ENCODE results near the gene SPATA32. TPM values are rescaled to one million over a fixed set of nuclear protein-coding genes. Genes with fewer than 3 reads are reported as not detected.
A peak's percentile ranks its signal among the peaks of the same experiment; 100 is the strongest.
"Not testable (repeated sequence)": the region's sequence is repeated elsewhere in the genome, so short reads cannot be mapped to it uniquely, and the experiment has no call there.

Gene SPATA32
- total and polyA plus RNA-seq, 5 donors from 2014 or later = 0.20 to 0.60 (median 0.36) TPM; not detected in 2

GRCh38 chr17:45257115-45257514 lies 4.8 kb downstream of the SPATA32 start:
- no peaks in the 10 kb centered on the region for H3K27me3 Mint-ChIP-seq
- H3K4me1 Mint-ChIP-seq = peaks cover 0 to 63% (median 37%) of the 10 kb centered on the region in 4 donors
- no peak for ATAC-seq (ENCODE audit: low read depth in 2 of 2)
- H3K27ac ChIP-seq (ENCODE audit: insufficient read depth, low read length, poor library complexity, severe bottlenecking) = no peak overlapping the region
- no peaks in the 10 kb centered on the region for H3K27me3 ChIP-seq (ENCODE audit: control insufficient read depth, insufficient read depth, low read length)
- no peaks in the 10 kb centered on the region for H3K9me3 Mint-ChIP-seq
- no peak overlapping the region for H3K4me3 ChIP-seq (ENCODE audit: low read depth, low read length)
- H3K9me3 ChIP-seq (ENCODE audit: control insufficient read depth in 2 of 2, low read length in 2 of 2) = no peaks in the 10 kb centered on the region
- H3K36me3 Mint-ChIP-seq = no peaks in the 10 kb centered on the region
- H3K36me3 ChIP-seq (ENCODE audit: control insufficient read depth, insufficient read depth, low read length) = no peaks in the 10 kb centered on the region
- H3K27ac Mint-ChIP-seq = peak overlapping the region; percentile 42 to 84 (median 78)
- H3K4me1 ChIP-seq (ENCODE audit: control insufficient read depth, insufficient read depth, low read length, poor library complexity, severe bottlenecking) = peaks cover 30% of the 10 kb centered on the region
- no peak for DNase-seq
- no peak overlapping the region for H3K4me3 Mint-ChIP-seq

GRCh38 chr17:45256114-45256966 lies 5.6 kb downstream of the SPATA32 start:
- Histone ChIP-seq H3K4me1 (ENCODE audit: control insufficient read depth, insufficient read depth, low read length, poor library complexity, severe bottlenecking) (peaks cover 23% of the 10 kb centered on the region), H3K9me3 (ENCODE audit: control insufficient read depth in 2 of 2, low read length in 2 of 2) (no peaks in the 10 kb centered on the region), H3K4me3 (ENCODE audit: low read depth, low read length) (no peak overlapping the region), H3K36me3 (ENCODE audit: control insufficient read depth, insufficient read depth, low read length) (no peaks in the 10 kb centered on the region), H3K27me3 (ENCODE audit: control insufficient read depth, insufficient read depth, low read length) (no peaks in the 10 kb centered on the region), H3K27ac (ENCODE audit: insufficient read depth, low read length, poor library complexity, severe bottlenecking) (no peak overlapping the region)
- H3K4me1 Mint-ChIP-seq = peaks cover 0 to 63% (median 41%) of the 10 kb centered on the region in 4 donors
- no peaks in the 10 kb centered on the region for H3K9me3 Mint-ChIP-seq
- H3K27me3 Mint-ChIP-seq = no peaks in the 10 kb centered on the region
- peak overlapping the region; percentile 38 to 74 (median 39) for H3K27ac Mint-ChIP-seq
- H3K4me3 Mint-ChIP-seq = peak overlapping the region in 1 of 4 donors; percentile 44
- H3K36me3 Mint-ChIP-seq = no peaks in the 10 kb centered on the region
- ATAC-seq (ENCODE audit: low read depth in 2 of 2) (no peak), DNase-seq (no peak)

GRCh38 chr17:45255358-45255757 lies 6.5 kb downstream of the SPATA32 start:
- DNase-seq = no peak
- H3K4me3 ChIP-seq (ENCODE audit: low read depth, low read length) = no peak overlapping the region
- Mint-ChIP-seq H3K27me3 (no peaks in the 10 kb centered on the region), H3K36me3 (no peaks in the 10 kb centered on the region), H3K4me1 (peaks cover 0 to 62% (median 35%) of the 10 kb centered on the region in 4 donors), H3K27ac (peak overlapping the region in 1 of 3 donors; percentile 86), H3K9me3 (no peaks in the 10 kb centered on the region), H3K4me3 (peak overlapping the region in 1 of 4 donors; percentile 64)
- H3K27ac ChIP-seq (ENCODE audit: insufficient read depth, low read length, poor library complexity, severe bottlenecking) = no peak overlapping the region
- H3K4me1 ChIP-seq (ENCODE audit: control insufficient read depth, insufficient read depth, low read length, poor library complexity, severe bottlenecking) = peaks cover 29% of the 10 kb centered on the region
- H3K27me3 ChIP-seq (ENCODE audit: control insufficient read depth, insufficient read depth, low read length) = no peaks in the 10 kb centered on the region
- H3K9me3 ChIP-seq (ENCODE audit: control insufficient read depth in 2 of 2, low read length in 2 of 2) = no peaks in the 10 kb centered on the region
- no peak for ATAC-seq (ENCODE audit: low read depth in 2 of 2)
- peaks cover 7% of the 10 kb centered on the region for H3K36me3 ChIP-seq (ENCODE audit: control insufficient read depth, insufficient read depth, low read length)

GRCh38 chr17:45253879-45254278 lies 8.0 kb downstream of the SPATA32 start:
- Histone ChIP-seq H3K36me3 (ENCODE audit: control insufficient read depth, insufficient read depth, low read length) (peaks cover 10% of the 10 kb centered on the region), H3K9me3 (ENCODE audit: control insufficient read depth in 2 of 2, low read length in 2 of 2) (no peaks in the 10 kb centered on the region), H3K27ac (ENCODE audit: insufficient read depth, low read length, poor library complexity, severe bottlenecking) (no peak overlapping the region), H3K27me3 (ENCODE audit: control insufficient read depth, insufficient read depth, low read length) (no peaks in the 10 kb centered on the region), H3K4me3 (ENCODE audit: low read depth, low read length) (no peak overlapping the region), H3K4me1 (ENCODE audit: control insufficient read depth, insufficient read depth, low read length, poor library complexity, severe bottlenecking) (peaks cover 44% of the 10 kb centered on the region)
- no peak overlapping the region for H3K4me3 Mint-ChIP-seq
- DNase-seq (no peak), ATAC-seq (ENCODE audit: low read depth in 2 of 2) (no peak)
- peaks cover 0 to 70% (median 36%) of the 10 kb centered on the region in 4 donors for H3K4me1 Mint-ChIP-seq
- peak overlapping the region; percentile 83 to 91 (median 89) for H3K27ac Mint-ChIP-seq
- no peaks in the 10 kb centered on the region for H3K9me3 Mint-ChIP-seq
- H3K27me3 Mint-ChIP-seq = no peaks in the 10 kb centered on the region
- H3K36me3 Mint-ChIP-seq = peaks cover 6% of the 10 kb centered on the region

GRCh38 chr17:45253237-45253636 lies 8.7 kb downstream of the SPATA32 start:
- H3K27me3 ChIP-seq (ENCODE audit: control insufficient read depth, insufficient read depth, low read length); H3K27me3 Mint-ChIP-seq; H3K36me3 Mint-ChIP-seq; H3K4me3 ChIP-seq (ENCODE audit: low read depth, low read length); ATAC-seq (ENCODE audit: low read depth in 2 of 2); H3K9me3 ChIP-seq (ENCODE audit: control insufficient read depth in 2 of 2, low read length in 2 of 2); H3K9me3 Mint-ChIP-seq; DNase-seq: not testable (repeated sequence)
- Histone ChIP-seq H3K4me1 (ENCODE audit: control insufficient read depth, insufficient read depth, low read length, poor library complexity, severe bottlenecking) (peaks cover 50% of the 10 kb centered on the region), H3K27ac (ENCODE audit: insufficient read depth, low read length, poor library complexity, severe bottlenecking) (peak overlapping the region; percentile 5), H3K36me3 (ENCODE audit: control insufficient read depth, insufficient read depth, low read length) (peaks cover 10% of the 10 kb centered on the region)
- Mint-ChIP-seq H3K4me1 (peaks cover 0 to 74% (median 38%) of the 10 kb centered on the region in 4 donors), H3K27ac (peak overlapping the region; percentile 3 to 91 (median 83)), H3K4me3 (peak overlapping the region in 2 of 4 donors; percentile 14 to 72)

- DNase-seq (no peak), ATAC-seq (ENCODE audit: low read depth in 2 of 2) (no peak)
- H3K36me3 ChIP-seq (ENCODE audit: control insufficient read depth, insufficient read depth, low read length) = peaks cover 10% of the 10 kb centered on the region
- H3K9me3 ChIP-seq (ENCODE audit: control insufficient read depth in 2 of 2, low read length in 2 of 2) = no peaks in the 10 kb centered on the region
- H3K9me3 Mint-ChIP-seq = no peaks in the 10 kb centered on the region
- H3K36me3 Mint-ChIP-seq = peaks cover 6% of the 10 kb centered on the region
- peaks cover 0 to 76% (median 42%) of the 10 kb centered on the region in 4 donors for H3K4me1 Mint-ChIP-seq
- peaks cover 59% of the 10 kb centered on the region for H3K4me1 ChIP-seq (ENCODE audit: control insufficient read depth, insufficient read depth, low read length, poor library complexity, severe bottlenecking)
- no peaks in the 10 kb centered on the region for H3K27me3 Mint-ChIP-seq
- no peaks in the 10 kb centered on the region for H3K27me3 ChIP-seq (ENCODE audit: control insufficient read depth, insufficient read depth, low read length)
- H3K27ac ChIP-seq (ENCODE audit: insufficient read depth, low read length, poor library complexity, severe bottlenecking) = no peak overlapping the region
- H3K27ac Mint-ChIP-seq = peak overlapping the region in 2 of 3 donors; percentile 89 to 91
- peak overlapping the region in 1 of 4 donors; percentile 18 for H3K4me3 Mint-ChIP-seq
- no peak overlapping the region for H3K4me3 ChIP-seq (ENCODE audit: low read depth, low read length)
Observed at GRCh38 chr17:45251931-45252330, 10.0 kb downstream of the SPATA32 start.

- Histone ChIP-seq H3K9me3 (ENCODE audit: control insufficient read depth in 2 of 2, low read length in 2 of 2) (no peaks in the 10 kb centered on the region), H3K27me3 (ENCODE audit: control insufficient read depth, insufficient read depth, low read length) (no peaks in the 10 kb centered on the region), H3K4me3 (ENCODE audit: low read depth, low read length) (peak overlapping the region; percentile 48), H3K36me3 (ENCODE audit: control insufficient read depth, insufficient read depth, low read length) (peaks cover 42% of the 10 kb centered on the region), H3K27ac (ENCODE audit: insufficient read depth, low read length, poor library complexity, severe bottlenecking) (peak overlapping the region; percentile 97), H3K4me1 (ENCODE audit: control insufficient read depth, insufficient read depth, low read length, poor library complexity, severe bottlenecking) (peaks cover 74% of the 10 kb centered on the region)
- H3K27ac Mint-ChIP-seq = peak overlapping the region; percentile 97 to 98 (median 97)
- peak overlapping the region; percentile 88 to 97 (median 92) for H3K4me3 Mint-ChIP-seq
- peak; percentile 79 to 95 (median 85) for DNase-seq
- H3K36me3 Mint-ChIP-seq = peaks cover 6% of the 10 kb centered on the region
- no peaks in the 10 kb centered on the region for H3K27me3 Mint-ChIP-seq
- peak; percentile 79 to 82 for ATAC-seq (ENCODE audit: low read depth in 2 of 2)
- peaks cover 0 to 78% (median 39%) of the 10 kb centered on the region in 4 donors for H3K4me1 Mint-ChIP-seq
- no peaks in the 10 kb centered on the region for H3K9me3 Mint-ChIP-seq
Observed at GRCh38 chr17:45248132-45248957, 13.5 kb downstream of the SPATA32 start.

All from CD4-positive, CD25-positive, alpha-beta regulatory T cell (primary cell).